Measurements from ENCODE around the gene SLCO2B1.

The SLCO2B1 gene

GRCh38 chr11:75145972-75146519, 4.9 kb upstream of the SLCO2B1 start:
- no peak for DNase-seq

GRCh38 chr11:75146711-75147110, 4.2 kb upstream of the SLCO2B1 start:
- DNase-seq, result no peak

GRCh38 chr11:75147191-75147874, 3.6 kb upstream of the SLCO2B1 start:
- no peak for DNase-seq

DNA sequence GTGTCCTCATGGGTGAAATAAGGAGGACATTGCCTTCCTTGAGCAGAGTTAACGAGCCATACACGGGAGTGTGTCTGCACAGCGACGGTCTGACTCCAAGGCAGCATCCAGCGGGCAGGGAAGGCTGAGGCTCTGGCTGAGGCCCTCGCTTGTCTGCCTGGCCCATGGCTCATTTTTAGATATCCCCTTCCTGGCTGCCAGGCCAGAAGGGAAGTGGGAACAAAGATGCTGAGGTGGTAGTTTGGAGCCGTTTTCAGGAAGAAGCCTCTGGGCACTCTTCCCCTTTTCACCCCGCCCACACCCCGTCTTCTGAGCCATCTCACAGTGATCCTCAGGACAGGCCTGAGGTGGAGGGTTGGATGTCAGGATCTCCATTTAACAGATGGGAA, 3.0 kb upstream of the SLCO2B1 start:
- DNase-seq, result no peak

DNA sequence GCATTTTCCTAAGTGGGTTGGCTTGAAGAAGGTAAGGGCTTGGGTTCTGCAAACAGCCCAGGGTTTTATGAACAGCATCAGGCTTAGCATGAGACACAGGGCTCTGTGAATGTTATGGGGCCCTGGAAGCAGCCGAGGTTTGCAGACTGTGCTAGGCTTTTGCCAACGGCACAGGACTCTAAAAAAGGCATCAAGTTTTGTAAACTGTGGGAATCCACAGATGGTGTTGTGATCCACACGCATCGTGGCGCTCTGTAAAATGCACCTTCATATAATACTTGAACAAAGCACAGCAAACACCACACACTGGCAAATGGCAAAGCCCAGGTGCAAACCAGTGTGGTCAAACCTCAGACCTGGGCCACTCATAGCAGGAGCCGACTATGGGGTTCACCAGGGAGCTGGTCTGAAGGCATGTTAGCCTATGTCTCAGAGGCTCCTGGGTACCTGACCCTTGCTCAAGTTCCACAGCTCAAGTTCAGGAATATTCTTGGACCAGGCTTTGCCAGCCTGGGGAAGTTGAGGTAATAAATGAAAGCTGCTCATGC, 2.4 kb upstream of the SLCO2B1 start:
- no peak for DNase-seq

DNA sequence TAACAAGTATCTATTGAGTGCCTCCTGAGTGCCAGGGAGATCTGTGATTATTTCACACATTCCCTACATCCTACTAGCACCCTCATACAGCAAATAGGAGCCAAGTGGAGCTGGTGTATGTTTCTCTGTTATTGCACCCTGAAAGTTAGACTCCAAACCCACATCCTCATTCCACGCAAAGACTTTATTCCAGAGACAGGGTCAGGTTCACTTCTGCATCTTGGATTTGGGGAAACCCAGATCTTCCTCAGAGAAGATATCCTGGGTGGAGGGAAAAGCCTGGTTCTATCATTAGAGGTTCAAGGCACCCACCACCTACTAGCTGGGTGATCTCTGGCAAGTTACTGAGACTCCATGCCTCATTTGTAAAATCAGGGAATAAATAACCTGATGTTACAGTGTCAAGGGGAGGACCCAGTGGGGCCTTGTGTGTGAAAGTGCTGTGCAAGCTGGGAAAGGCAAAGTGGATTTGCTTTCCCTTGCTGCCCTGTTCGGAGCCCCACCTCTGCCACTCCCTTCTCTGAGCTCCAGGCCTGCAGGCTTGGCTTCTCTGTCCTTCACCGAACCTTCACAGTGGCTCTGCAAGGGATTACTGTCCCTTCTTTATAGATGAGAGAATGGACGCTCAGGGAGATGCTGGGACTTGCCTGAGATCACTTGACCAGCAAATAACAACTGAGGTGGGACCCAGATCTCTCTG, 991 bp upstream of the SLCO2B1 start:
- DNase-seq, result no peak

DNA sequence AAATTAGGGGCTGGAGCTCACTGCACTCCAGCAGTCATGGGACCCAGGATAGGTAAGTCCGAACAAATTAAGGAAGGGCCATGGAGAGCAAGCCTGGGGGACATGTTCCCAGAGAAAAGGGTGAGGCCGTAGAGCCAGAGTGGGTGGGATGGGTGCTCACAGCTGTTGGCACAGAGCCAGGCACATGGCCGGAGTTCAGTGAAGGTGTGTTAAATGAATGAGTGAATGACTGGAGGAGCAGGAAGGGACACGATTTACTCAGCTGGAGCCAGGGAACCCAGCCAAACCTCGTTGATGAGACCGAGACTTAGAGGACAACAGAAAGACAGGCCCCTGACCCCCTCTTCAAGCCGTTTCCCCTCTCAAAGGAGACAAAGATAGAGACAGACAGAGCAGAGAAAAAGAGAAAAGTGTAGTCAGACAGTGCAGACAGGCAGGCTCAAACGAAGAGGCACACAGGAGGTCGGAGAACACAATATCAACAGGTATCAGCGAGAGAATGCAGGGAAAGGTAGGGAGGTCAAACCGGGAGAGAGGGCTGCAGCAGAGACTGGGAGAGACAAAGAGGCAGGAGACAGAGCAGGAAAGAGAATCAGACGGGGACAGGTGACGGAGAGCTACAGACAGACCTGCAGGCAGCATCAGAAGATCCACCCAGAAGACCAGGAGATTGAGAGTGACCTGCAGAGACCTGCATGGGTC, 590 bp downstream of the SLCO2B1 start:
- no peak for DNase-seq

DNA sequence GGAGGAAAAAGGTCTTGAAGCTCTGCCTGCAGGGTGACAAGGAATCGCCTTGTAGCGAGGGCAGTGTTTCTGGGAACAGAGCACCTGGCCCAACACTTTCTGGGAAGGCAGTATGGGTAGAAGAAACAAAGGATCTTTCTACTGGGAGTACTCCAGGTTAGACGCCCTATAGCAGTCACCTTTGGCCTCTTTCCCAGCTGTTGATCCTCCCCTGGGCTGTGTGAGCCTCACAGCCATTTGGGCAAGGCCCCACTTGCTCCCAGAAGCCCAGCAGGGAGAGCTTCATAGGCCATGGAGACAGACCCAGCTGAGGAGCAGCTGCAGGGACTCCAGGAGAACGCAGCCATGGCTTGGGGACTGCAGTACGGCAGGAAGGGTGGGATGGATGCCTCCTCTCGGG, 1.2 kb downstream of the SLCO2B1 start:
- no peak for DNase-seq

DNA sequence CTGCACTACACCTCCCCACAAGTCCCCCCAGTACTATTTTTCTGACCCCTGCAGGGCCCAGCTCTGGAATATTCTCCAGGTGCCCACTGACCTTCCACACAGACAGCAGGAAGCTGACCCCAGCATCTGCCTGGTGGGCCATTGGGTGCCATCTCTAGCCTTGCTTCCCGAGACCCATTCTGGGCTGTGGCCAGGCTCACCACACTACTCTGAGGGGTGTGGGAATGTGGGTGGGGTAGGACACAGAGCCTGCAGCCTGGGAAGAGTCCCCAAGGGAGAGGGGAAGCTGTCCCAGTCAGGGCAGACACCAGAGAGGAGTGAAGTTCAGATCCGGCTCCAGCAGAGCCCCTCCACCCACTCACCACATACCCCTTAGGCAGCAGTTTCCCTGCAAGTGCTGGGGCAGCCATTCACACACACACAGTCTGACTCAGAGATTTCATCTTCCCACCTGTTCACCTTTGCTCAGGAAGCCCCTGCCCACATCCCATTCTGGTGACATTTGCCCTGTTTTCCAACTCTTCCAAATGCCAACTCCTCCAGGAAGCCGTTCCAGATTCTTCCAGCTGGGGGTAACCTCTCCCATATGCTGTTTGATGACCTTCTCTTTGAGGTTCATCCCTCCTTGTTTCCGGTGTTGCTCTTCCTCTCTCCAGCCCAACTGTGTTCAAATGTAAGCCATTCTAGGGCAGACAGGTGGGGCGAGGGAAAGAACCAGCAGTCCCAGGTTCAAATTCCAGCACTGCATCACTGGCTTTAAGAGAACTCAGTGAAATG, 1.9 kb downstream of the SLCO2B1 start:
- DNase-seq, result no peak

DNA sequence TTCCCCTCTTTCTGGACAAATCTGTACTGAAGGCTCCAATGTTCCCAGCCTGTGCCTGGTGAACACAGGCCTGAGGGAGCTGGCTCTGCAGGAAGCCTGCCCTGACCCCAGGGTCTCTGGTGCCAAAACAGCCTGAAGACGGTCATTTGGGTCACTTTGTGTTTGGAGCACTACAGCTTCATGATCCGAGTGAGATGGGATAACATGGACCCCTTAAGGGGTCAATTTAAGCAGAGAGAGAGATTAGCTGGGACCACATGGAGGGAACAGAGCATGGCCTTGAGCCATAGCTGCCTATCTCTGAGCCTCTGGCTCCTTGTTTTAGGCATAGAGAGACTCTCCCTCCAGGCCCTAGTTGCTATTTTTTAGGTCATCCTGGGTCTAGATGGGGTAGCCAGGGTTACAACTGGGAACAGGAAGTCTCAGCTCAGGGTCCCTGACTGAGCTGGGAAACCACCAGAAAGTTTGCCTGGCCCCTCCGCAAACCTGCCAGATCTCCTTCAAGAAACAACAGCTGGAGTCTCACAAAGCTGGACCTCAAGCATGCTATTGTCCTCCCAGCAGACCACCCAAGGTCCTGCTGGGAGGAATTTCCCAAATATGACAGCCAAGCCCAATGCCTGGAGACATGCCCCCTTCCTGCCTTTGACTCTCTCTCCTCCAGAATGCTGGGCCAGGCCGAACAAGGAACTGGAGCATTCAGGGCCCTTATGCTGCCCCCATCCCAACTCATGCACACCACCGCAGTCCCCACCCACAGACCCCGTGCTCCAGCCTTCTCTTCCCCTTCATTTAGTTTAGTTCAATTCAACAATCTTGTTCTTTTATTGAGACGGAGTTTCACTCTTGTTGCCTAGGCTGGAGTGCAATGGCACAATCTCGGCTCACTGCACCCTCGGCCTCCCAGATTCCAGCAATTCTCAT, 4.0 kb downstream of the SLCO2B1 start:
- no peak for DNase-seq

GRCh38 chr11:75155570-75156422, 4.9 kb downstream of the SLCO2B1 start:
- no peak for DNase-seq

- DNase-seq, result no peak
Observed at GRCh38 chr11:75158241-75158640, 7.3 kb downstream of the SLCO2B1 start.

GRCh38 chr11:75158696-75159150, 7.8 kb downstream of the SLCO2B1 start:
- DNase-seq, result no peak

GRCh38 chr11:75159151-75159953, 8.4 kb downstream of the SLCO2B1 start:
- no peak for DNase-seq

GRCh38 chr11:75160220-75160757, 9.4 kb downstream of the SLCO2B1 start:
- DNase-seq, result no peak

DNA sequence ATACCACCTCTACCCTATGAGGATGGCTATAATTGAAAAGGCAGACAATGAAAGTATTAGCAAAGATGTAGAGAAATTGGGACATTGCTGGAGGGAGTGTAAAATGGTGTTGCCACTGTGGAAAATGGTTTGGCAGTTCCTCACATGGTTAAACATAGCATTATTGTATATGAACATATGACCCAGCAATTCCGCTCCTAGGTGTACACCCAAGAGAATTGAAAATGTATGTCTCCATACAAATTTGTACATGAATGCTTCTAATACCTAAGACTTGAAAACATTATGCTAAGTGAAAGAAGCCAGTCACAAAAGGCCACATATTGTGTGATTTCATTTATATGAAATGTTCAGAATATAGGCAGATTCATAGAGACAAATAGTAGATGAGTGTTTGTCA, 10.0 kb downstream of the SLCO2B1 start:
- DNase-seq, result no peak

DNA sequence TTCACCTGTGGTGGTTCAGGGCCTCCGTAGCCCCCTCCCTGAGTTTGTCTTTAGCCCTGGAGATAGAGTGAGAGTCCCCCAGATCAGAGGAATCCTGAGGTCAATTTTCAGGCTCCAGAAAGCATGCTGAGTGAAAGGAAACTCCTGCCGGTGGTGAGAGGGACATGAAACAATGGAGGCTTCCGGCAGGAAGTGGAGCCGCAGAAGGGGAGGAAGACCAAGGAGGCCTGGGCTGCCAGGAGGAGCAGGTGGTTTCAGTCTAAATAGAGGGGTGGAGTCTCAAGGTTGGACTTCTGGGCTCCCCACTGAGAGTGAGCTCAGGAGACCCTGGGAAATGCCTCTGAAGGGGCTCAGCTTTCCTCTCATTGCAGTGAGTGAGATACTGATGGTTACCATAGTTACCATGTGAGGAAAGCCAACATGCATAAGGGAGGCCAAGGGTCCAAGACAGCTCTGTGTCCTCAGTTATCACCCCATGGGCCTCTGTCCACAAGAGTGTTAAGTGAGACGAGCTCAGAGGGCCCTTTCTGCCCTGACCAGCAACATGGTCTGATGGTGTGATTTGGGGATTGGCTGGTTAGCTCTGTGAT, 10.7 kb downstream of the SLCO2B1 start:
- DNase-seq, result no peak

DNA sequence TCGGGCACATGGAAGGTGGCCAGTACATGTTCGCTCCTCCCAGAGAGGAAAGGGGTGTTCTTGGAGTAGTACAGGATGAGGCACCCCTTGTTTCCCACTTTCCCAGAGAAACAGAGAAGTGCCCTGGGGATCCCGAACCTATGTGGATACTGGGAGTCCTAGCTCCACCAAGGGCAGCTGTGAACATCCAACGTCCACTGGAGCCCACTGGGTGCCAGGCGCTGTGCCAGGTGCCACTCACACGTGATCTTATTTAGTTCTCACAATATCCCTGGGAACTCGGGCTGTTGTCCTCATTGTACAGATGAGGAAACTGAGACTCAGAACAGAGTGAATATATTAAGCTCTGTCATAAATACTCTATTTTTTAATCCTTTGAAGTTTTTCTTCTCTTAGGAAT, 12.0 kb downstream of the SLCO2B1 start:
- DNase-seq, result no peak

All from stimulated activated CD4-positive, alpha-beta T cell treated with anti-CD3 and anti-CD28 coated beads, Interleukin-2, amount 100 ng/mL, for 48 hours (primary cell).